ENCODE measurements around the gene DGKI. TPM values are rescaled to one million over a fixed set of nuclear protein-coding genes. Genes with fewer than 3 reads are reported as not detected.

Gene DGKI
- total and polyA plus RNA-seq, 5 donors from 2014 or later: not detected

- no peak for DNase-seq
- Mint-ChIP-seq H3K27ac (no peak overlapping the region), H3K36me3 (no peaks in the 10 kb centered on the region), H3K4me1 (no peaks in the 10 kb centered on the region), H3K4me3 (no peak overlapping the region), H3K27me3 (no peaks in the 10 kb centered on the region), H3K9me3 (peaks cover 2 to 7% (median 4%) of the 10 kb centered on the region in 7 donors)
- Histone ChIP-seq H3K4me1 (ENCODE audit: control insufficient read depth, insufficient read depth, low read length, poor library complexity, severe bottlenecking) (no peaks in the 10 kb centered on the region), H3K9me3 (ENCODE audit: control insufficient read depth in 2 of 2, low read length in 2 of 2) (no peaks in the 10 kb centered on the region), H3K27ac (ENCODE audit: insufficient read depth, low read length, poor library complexity, severe bottlenecking) (no peak overlapping the region), H3K36me3 (ENCODE audit: control insufficient read depth, insufficient read depth, low read length) (no peaks in the 10 kb centered on the region), H3K27me3 (ENCODE audit: control insufficient read depth, insufficient read depth, low read length) (no peaks in the 10 kb centered on the region), H3K4me3 (ENCODE audit: low read depth, low read length) (no peak overlapping the region)
- ATAC-seq (ENCODE audit: low read depth in 2 of 2): no peak
Measured at GRCh38 chr7:137388916-137389315, 457.9 kb downstream of the DGKI start.

- Mint-ChIP-seq H3K27ac (no peak overlapping the region), H3K4me3 (no peak overlapping the region), H3K9me3 (peaks cover 0 to 7% (median 4%) of the 10 kb centered on the region in 7 donors), H3K27me3 (no peaks in the 10 kb centered on the region), H3K36me3 (no peaks in the 10 kb centered on the region), H3K4me1 (no peaks in the 10 kb centered on the region)
- Histone ChIP-seq H3K27me3 (ENCODE audit: control insufficient read depth, insufficient read depth, low read length) (no peaks in the 10 kb centered on the region), H3K9me3 (ENCODE audit: control insufficient read depth in 2 of 2, low read length in 2 of 2) (no peaks in the 10 kb centered on the region), H3K4me3 (ENCODE audit: low read depth, low read length) (no peak overlapping the region), H3K4me1 (ENCODE audit: control insufficient read depth, insufficient read depth, low read length, poor library complexity, severe bottlenecking) (no peaks in the 10 kb centered on the region), H3K27ac (ENCODE audit: insufficient read depth, low read length, poor library complexity, severe bottlenecking) (no peak overlapping the region), H3K36me3 (ENCODE audit: control insufficient read depth, insufficient read depth, low read length) (no peaks in the 10 kb centered on the region)
- ATAC-seq (ENCODE audit: low read depth in 2 of 2) (no peak), DNase-seq (no peak)
Measured at GRCh38 chr7:137386966-137387365, 459.8 kb downstream of the DGKI start.

GRCh38 chr7:137381045-137381444 lies 465.7 kb downstream of the DGKI start:
- H3K4me3 ChIP-seq (ENCODE audit: low read depth, low read length): no peak overlapping the region
- H3K4me1 Mint-ChIP-seq: no peaks in the 10 kb centered on the region
- no peaks in the 10 kb centered on the region for H3K27me3 Mint-ChIP-seq

GRCh38 chr7:137373507-137373906 lies 473.3 kb downstream of the DGKI start:
- H3K27me3 Mint-ChIP-seq: no peaks in the 10 kb centered on the region
- H3K4me1 Mint-ChIP-seq: no peaks in the 10 kb centered on the region
- H3K36me3 Mint-ChIP-seq: no peaks in the 10 kb centered on the region
- H3K4me3 Mint-ChIP-seq: no peak overlapping the region
- H3K9me3 Mint-ChIP-seq: peaks cover 0 to 5% (median 1%) of the 10 kb centered on the region in 7 donors
- H3K27me3 ChIP-seq (ENCODE audit: control insufficient read depth, insufficient read depth, low read length): no peaks in the 10 kb centered on the region
- no peak overlapping the region for H3K27ac ChIP-seq (ENCODE audit: insufficient read depth, low read length, poor library complexity, severe bottlenecking)
- no peak overlapping the region for H3K4me3 ChIP-seq (ENCODE audit: low read depth, low read length)
- no peaks in the 10 kb centered on the region for H3K36me3 ChIP-seq (ENCODE audit: control insufficient read depth, insufficient read depth, low read length)
- H3K9me3 ChIP-seq (ENCODE audit: control insufficient read depth in 2 of 2, low read length in 2 of 2): no peaks in the 10 kb centered on the region
- ATAC-seq (ENCODE audit: low read depth in 2 of 2) (no peak), DNase-seq (no peak)
- no peak overlapping the region for H3K27ac Mint-ChIP-seq
- no peaks in the 10 kb centered on the region for H3K4me1 ChIP-seq (ENCODE audit: control insufficient read depth, insufficient read depth, low read length, poor library complexity, severe bottlenecking)

More at GRCh38 chr7:137381045-137381444, 465.7 kb downstream of the DGKI start:
- H3K36me3 ChIP-seq (ENCODE audit: control insufficient read depth, insufficient read depth, low read length): no peaks in the 10 kb centered on the region
- Mint-ChIP-seq H3K9me3 (peaks cover 0 to 17% (median 3%) of the 10 kb centered on the region in 7 donors), H3K4me3 (no peak overlapping the region), H3K36me3 (no peaks in the 10 kb centered on the region), H3K27ac (no peak overlapping the region)
- H3K27me3 ChIP-seq (ENCODE audit: control insufficient read depth, insufficient read depth, low read length): no peaks in the 10 kb centered on the region
- no peak overlapping the region for H3K27ac ChIP-seq (ENCODE audit: insufficient read depth, low read length, poor library complexity, severe bottlenecking)
- DNase-seq: no peak
- no peaks in the 10 kb centered on the region for H3K4me1 ChIP-seq (ENCODE audit: control insufficient read depth, insufficient read depth, low read length, poor library complexity, severe bottlenecking)
- ATAC-seq (ENCODE audit: low read depth in 2 of 2): no peak
- H3K9me3 ChIP-seq (ENCODE audit: control insufficient read depth in 2 of 2, low read length in 2 of 2): no peaks in the 10 kb centered on the region

GRCh38 chr7:137371616-137372015 lies 475.2 kb downstream of the DGKI start:
- Mint-ChIP-seq H3K4me3 (no peak overlapping the region), H3K9me3 (peaks cover 0 to 4% (median 0%) of the 10 kb centered on the region in 7 donors), H3K27ac (no peak overlapping the region), H3K27me3 (no peaks in the 10 kb centered on the region), H3K36me3 (no peaks in the 10 kb centered on the region), H3K4me1 (no peaks in the 10 kb centered on the region)
- no peaks in the 10 kb centered on the region for H3K4me1 ChIP-seq (ENCODE audit: control insufficient read depth, insufficient read depth, low read length, poor library complexity, severe bottlenecking)
- no peak overlapping the region for H3K4me3 ChIP-seq (ENCODE audit: low read depth, low read length)
- no peak for ATAC-seq (ENCODE audit: low read depth in 2 of 2)
- no peak for DNase-seq
- H3K27me3 ChIP-seq (ENCODE audit: control insufficient read depth, insufficient read depth, low read length): no peaks in the 10 kb centered on the region
- no peaks in the 10 kb centered on the region for H3K36me3 ChIP-seq (ENCODE audit: control insufficient read depth, insufficient read depth, low read length)
- H3K9me3 ChIP-seq (ENCODE audit: control insufficient read depth in 2 of 2, low read length in 2 of 2): no peaks in the 10 kb centered on the region
- H3K27ac ChIP-seq (ENCODE audit: insufficient read depth, low read length, poor library complexity, severe bottlenecking): no peak overlapping the region

GRCh38 chr7:137366995-137367394 lies 479.8 kb downstream of the DGKI start:
- no peak overlapping the region for H3K27ac ChIP-seq (ENCODE audit: insufficient read depth, low read length, poor library complexity, severe bottlenecking)
- Mint-ChIP-seq H3K27ac (no peak overlapping the region), H3K27me3 (no peaks in the 10 kb centered on the region), H3K36me3 (no peaks in the 10 kb centered on the region), H3K9me3 (peaks cover 2 to 12% (median 9%) of the 10 kb centered on the region in 7 donors), H3K4me1 (no peaks in the 10 kb centered on the region), H3K4me3 (no peak overlapping the region)
- H3K9me3 ChIP-seq (ENCODE audit: control insufficient read depth in 2 of 2, low read length in 2 of 2): no peaks in the 10 kb centered on the region
- H3K36me3 ChIP-seq (ENCODE audit: control insufficient read depth, insufficient read depth, low read length): no peaks in the 10 kb centered on the region
- ATAC-seq (ENCODE audit: low read depth in 2 of 2): no peak
- DNase-seq: no peak
- H3K4me1 ChIP-seq (ENCODE audit: control insufficient read depth, insufficient read depth, low read length, poor library complexity, severe bottlenecking): no peaks in the 10 kb centered on the region
- no peaks in the 10 kb centered on the region for H3K27me3 ChIP-seq (ENCODE audit: control insufficient read depth, insufficient read depth, low read length)
- H3K4me3 ChIP-seq (ENCODE audit: low read depth, low read length): no peak overlapping the region

- Histone ChIP-seq H3K4me3 (ENCODE audit: low read depth, low read length) (no peak overlapping the region), H3K36me3 (ENCODE audit: control insufficient read depth, insufficient read depth, low read length) (no peaks in the 10 kb centered on the region), H3K27me3 (ENCODE audit: control insufficient read depth, insufficient read depth, low read length) (no peaks in the 10 kb centered on the region), H3K4me1 (ENCODE audit: control insufficient read depth, insufficient read depth, low read length, poor library complexity, severe bottlenecking) (no peaks in the 10 kb centered on the region), H3K9me3 (ENCODE audit: control insufficient read depth in 2 of 2, low read length in 2 of 2) (peaks cover 2 to 13% of the 10 kb centered on the region in 2 experiments), H3K27ac (ENCODE audit: insufficient read depth, low read length, poor library complexity, severe bottlenecking) (no peak overlapping the region)
- Mint-ChIP-seq H3K27me3 (no peaks in the 10 kb centered on the region), H3K4me1 (no peaks in the 10 kb centered on the region), H3K9me3 (peaks cover 6 to 19% (median 13%) of the 10 kb centered on the region in 7 donors), H3K4me3 (no peak overlapping the region), H3K27ac (no peak overlapping the region), H3K36me3 (no peaks in the 10 kb centered on the region)
- no peak for DNase-seq
- no peak for ATAC-seq (ENCODE audit: low read depth in 2 of 2)
Measured at GRCh38 chr7:137363683-137364082, 483.1 kb downstream of the DGKI start.

GRCh38 chr7:137360087-137360679 lies 486.6 kb downstream of the DGKI start:
- Mint-ChIP-seq H3K27me3 (no peaks in the 10 kb centered on the region), H3K9me3 (peaks cover 6 to 20% (median 9%) of the 10 kb centered on the region in 7 donors), H3K27ac (no peak overlapping the region), H3K36me3 (no peaks in the 10 kb centered on the region), H3K4me1 (no peaks in the 10 kb centered on the region), H3K4me3 (no peak overlapping the region)
- H3K9me3 ChIP-seq (ENCODE audit: control insufficient read depth in 2 of 2, low read length in 2 of 2): peaks cover 2 to 13% of the 10 kb centered on the region in 2 experiments
- H3K4me3 ChIP-seq (ENCODE audit: low read depth, low read length): no peak overlapping the region
- H3K4me1 ChIP-seq (ENCODE audit: control insufficient read depth, insufficient read depth, low read length, poor library complexity, severe bottlenecking): no peaks in the 10 kb centered on the region
- DNase-seq (no peak), ATAC-seq (ENCODE audit: low read depth in 2 of 2) (no peak)
- no peak overlapping the region for H3K27ac ChIP-seq (ENCODE audit: insufficient read depth, low read length, poor library complexity, severe bottlenecking)
- H3K27me3 ChIP-seq (ENCODE audit: control insufficient read depth, insufficient read depth, low read length): no peaks in the 10 kb centered on the region
- no peaks in the 10 kb centered on the region for H3K36me3 ChIP-seq (ENCODE audit: control insufficient read depth, insufficient read depth, low read length)

Data from CD4-positive, CD25-positive, alpha-beta regulatory T cell (primary cell).